ENCODE results near the gene CORIN.

DNA sequence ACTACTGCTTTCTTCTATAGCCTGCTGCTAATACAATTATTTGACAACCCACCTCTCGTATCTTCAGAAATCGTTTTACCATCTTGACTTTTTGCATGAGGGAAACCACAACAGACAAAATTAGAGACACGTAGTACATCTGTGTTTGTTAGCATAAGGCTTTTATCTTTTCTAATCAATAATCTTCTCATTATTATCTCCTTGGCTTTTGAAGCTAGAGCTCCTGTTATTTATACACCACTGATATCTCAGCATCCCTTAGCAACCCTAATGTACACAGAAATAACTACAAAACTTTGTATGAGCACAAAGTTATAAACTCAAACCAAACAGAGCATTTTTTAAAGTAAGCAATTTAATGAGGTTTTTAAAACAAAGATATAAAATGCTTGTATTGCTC lies 39.7 kb downstream of the CORIN start:
- TF ChIP-seq CTCF (IDR thresholded peaks at IDR 0.05) (no peak), POLR2A (IDR thresholded peaks at IDR 0.05) (no peak)
